GM19023 (cell line): ENCODE results near the gene TMEM50B.
"Not testable (repeated sequence)": the region's sequence is repeated elsewhere in the genome, so short reads cannot be mapped to it uniquely, and the experiment has no call there.

Source experiments
- ATAC-seq: cut with Tn5 transposase; IDR thresholded peaks from one replicate; pipeline ENCODE4 v1.9.1; 2021; ENCODE audit warnings: mild to moderate bottlenecking, moderate library complexity; ENCODE audit not compliant: unreplicated experiment

The TMEM50B gene

GRCh38 chr21:33478935-33479678 lies 667 bp downstream of the TMEM50B start:
- peak; percentile 29 for ATAC-seq

- ATAC-seq: no peak
Measured at GRCh38 chr21:33478182-33478581, 1.6 kb downstream of the TMEM50B start.

- ATAC-seq: no peak
Measured at GRCh38 chr21:33477066-33477465, 2.7 kb downstream of the TMEM50B start.

GRCh38 chr21:33473344-33473743 lies 6.4 kb downstream of the TMEM50B start:
- no peak for ATAC-seq

GRCh38 chr21:33470701-33471100 lies 9.1 kb downstream of the TMEM50B start:
- no peak for ATAC-seq

DNA sequence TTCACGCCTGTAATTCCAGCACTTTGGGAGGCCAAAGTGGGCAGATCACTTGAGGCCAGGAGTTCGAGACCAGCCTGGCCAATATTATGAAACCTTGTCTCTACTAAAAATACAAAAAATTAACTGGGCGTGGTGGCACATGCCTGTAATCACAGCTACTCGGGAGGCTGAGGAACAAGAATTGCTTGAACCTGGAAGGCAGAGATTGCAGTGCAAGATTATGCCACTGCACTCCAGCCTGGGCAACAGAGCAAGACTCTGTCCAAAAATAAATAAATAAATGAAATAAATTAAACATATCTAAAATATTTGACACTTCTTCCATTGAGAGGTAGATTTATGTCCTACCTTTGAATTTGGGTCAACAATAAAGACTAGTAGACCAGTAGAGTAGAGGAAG lies 10.6 kb downstream of the TMEM50B start:
- not testable (repeated sequence) for ATAC-seq

GRCh38 chr21:33461538-33462250 lies 18.1 kb downstream of the TMEM50B start:
- ATAC-seq: no peak

- ATAC-seq: no peak
Measured at GRCh38 chr21:33458861-33459260, 20.9 kb downstream of the TMEM50B start.

- ATAC-seq: no peak
Measured at GRCh38 chr21:33455686-33456446, 23.9 kb downstream of the TMEM50B start.

- ATAC-seq: no peak
Measured at GRCh38 chr21:33452362-33452761, 27.4 kb downstream of the TMEM50B start.

GRCh38 chr21:33451634-33452071 lies 28.1 kb downstream of the TMEM50B start:
- no peak for ATAC-seq

- ATAC-seq: no peak
Measured at GRCh38 chr21:33449616-33450015, 30.2 kb downstream of the TMEM50B start.

- not testable (repeated sequence) for ATAC-seq
Measured at GRCh38 chr21:33446620-33447019, 33.2 kb downstream of the TMEM50B start.

GRCh38 chr21:33444499-33444898 lies 35.3 kb downstream of the TMEM50B start:
- no peak for ATAC-seq

- ATAC-seq: no peak
Measured at GRCh38 chr21:33443194-33443593, 36.6 kb downstream of the TMEM50B start.

DNA sequence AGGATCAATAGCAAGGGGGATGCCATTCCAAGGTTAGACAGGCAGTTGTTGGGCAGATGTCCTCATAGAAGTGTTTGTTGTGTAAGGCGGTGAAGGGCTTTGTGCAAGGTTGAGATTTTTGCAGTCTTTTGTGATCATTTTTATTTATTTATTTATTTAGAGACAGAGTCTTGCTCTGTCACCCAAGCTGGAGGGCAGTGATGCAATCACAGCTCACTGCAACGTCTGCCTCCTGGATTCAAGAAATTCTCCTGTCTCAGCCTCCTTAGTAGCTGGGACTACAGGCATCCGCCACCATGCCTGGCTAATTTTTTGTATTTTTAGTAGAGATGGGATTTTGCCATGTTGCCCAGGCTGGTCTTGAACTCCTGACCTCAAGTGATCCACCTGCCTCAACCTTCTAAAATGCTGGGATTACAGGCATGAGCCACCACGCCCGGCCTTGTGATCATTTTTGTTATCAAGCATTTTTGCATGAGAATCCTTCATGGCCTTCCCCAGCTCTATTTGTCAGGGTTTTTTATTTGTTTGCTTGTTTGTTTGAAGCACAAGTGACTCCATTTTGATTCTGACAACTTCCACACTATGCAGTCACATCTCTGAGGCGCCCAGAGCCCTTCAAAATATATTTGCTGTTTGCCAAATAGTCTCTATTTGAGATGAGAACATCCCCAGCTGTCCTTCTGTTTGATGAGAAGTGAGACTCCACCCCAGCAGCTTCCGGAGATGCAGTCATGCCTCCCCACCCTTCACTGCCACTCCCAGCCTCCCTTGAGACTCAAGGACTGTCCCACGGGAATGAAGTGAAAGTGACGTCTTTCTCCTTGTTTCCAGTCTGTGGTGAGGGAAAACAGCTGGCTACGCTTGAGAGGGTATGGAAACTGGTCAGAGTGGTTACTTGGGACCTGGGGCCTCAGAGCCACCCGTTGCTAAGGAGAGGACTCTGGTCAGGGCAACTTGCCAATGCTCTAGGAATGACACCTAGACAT lies 38.0 kb downstream of the TMEM50B start:
- peak; percentile 65 for ATAC-seq

GRCh38 chr21:33437140-33437539 lies 42.6 kb downstream of the TMEM50B start:
- no peak for ATAC-seq

- peak; percentile 87 for ATAC-seq
Measured at GRCh38 chr21:33434770-33435360, 44.9 kb downstream of the TMEM50B start.

GRCh38 chr21:33433425-33434114 lies 46.2 kb downstream of the TMEM50B start:
- no peak for ATAC-seq
